ENCODE results near the gene SGPL1. TPM values are rescaled to one million over a fixed set of nuclear protein-coding genes. Genes with fewer than 3 reads are reported as not detected.
A peak's percentile ranks its signal among the peaks of the same experiment; 100 is the strongest.

The SGPL1 gene
- total and polyA plus RNA-seq, 2 of the 8 experiments (the other 6 are each of a cell fraction or from before 2014, with no cell fraction given): 20.5 to 51.6 TPM

- CTCF ChIA-PET (ENCODE audit: partially characterized antibody): interaction anchor here (5.3 to 17.0 kb wide), 2 partner anchors 10 to 11 kb away, joined by 30 to 237 read pairs; no protein-coding TSS in a partner anchor
- no peaks in the 10 kb centered on the region for H3K36me3 ChIP-seq (ENCODE audit: control insufficient read depth in 2 of 4, insufficient read depth in 4 of 4, low read length in 3 of 4)
- H2BK12ac ChIP-seq (ENCODE audit: low read depth, low read length): no peak overlapping the region
- H3K18ac ChIP-seq (ENCODE audit: extremely low read depth, low read length): no peak overlapping the region
- H2BK20ac ChIP-seq (ENCODE audit: low read length): no peak overlapping the region
- no peak overlapping the region for H2BK120ac ChIP-seq (replicated peaks; ENCODE audit: low read depth, low read length)
- H3K27ac ChIP-seq (ENCODE audit: low read depth, low read length): no peak overlapping the region
- no peak overlapping the region for H3K9ac ChIP-seq (replicated peaks in 1 of 4; ENCODE audit: extremely low read depth in 1 of 4, low read depth in 3 of 4, low read length in 3 of 4)
- H3K9me3 ChIP-seq (ENCODE audit: insufficient read depth in 2 of 2, low read depth in 1 of 2, low read length in 1 of 2): no peaks in the 10 kb centered on the region
- no peaks in the 10 kb centered on the region for H3K23me2 ChIP-seq (ENCODE audit: low read depth, low read length)
- H3K23ac ChIP-seq (ENCODE audit: insufficient read length): no peak overlapping the region
- no peak overlapping the region for H2BK15ac ChIP-seq (ENCODE audit: low read length)
- no peaks in the 10 kb centered on the region for H3K79me2 ChIP-seq (ENCODE audit: control insufficient read depth in 1 of 2, insufficient read depth in 2 of 2, low read length in 2 of 2)
- H3K4me1 ChIP-seq (replicated peaks in 1 of 4; ENCODE audit: control insufficient read depth in 3 of 4, insufficient read depth in 4 of 4, low read length in 3 of 4): no peaks in the 10 kb centered on the region; a peak in 1 of 7 replicates
- no peak overlapping the region for H4K91ac ChIP-seq (replicated peaks; ENCODE audit: insufficient read length, low read length)
- 82% methylated on average over 10 of the region's 10 CpGs; no CpG with 5 or more reads in 1 of the 2 experiments for WGBS, 2 experiments (ENCODE audit: extremely low coverage in 1 of 2, insufficient coverage in 1 of 2, insufficient read length in 1 of 2, insufficient replicate concordance in 2 of 2, low coverage in 1 of 2, low lambda C conversion rate in 2 of 2, missing lambda C conversion rate in 1 of 2)
- no peak overlapping the region for H3K56ac ChIP-seq (replicated peaks; ENCODE audit: insufficient read length, low read depth, low read length)
- H2BK5ac ChIP-seq (ENCODE audit: low read depth, low read length): no peak overlapping the region
- H4K5ac ChIP-seq (ENCODE audit: insufficient read length, low read depth, low read length): no peak overlapping the region
- no peaks in the 10 kb centered on the region for H3K27me3 ChIP-seq (replicated peaks in 1 of 4; ENCODE audit: control insufficient read depth in 3 of 4, extremely low read depth in 1 of 4, insufficient read depth in 3 of 4, low read length in 3 of 4)
- H2AK5ac ChIP-seq (ENCODE audit: low read depth, low read length): no peak overlapping the region
- no peak overlapping the region for H3K4me2 ChIP-seq (ENCODE audit: insufficient read depth in 1 of 2, low read depth in 2 of 2, low read length in 2 of 2)
- no peak for FAIRE-seq
- DNase-seq (ENCODE audit: low read depth in 1 of 2, low spot score in 2 of 2): no peak
- H4K8ac ChIP-seq (ENCODE audit: extremely low read depth, insufficient read depth, low read length): peak overlapping the region; percentile 18; the same call in 1 of the 2 replicates
- no peak overlapping the region for H3K14ac ChIP-seq (ENCODE audit: insufficient read length)
- peaks cover 0 to 2% of the 10 kb centered on the region in 2 experiments for H4K20me1 ChIP-seq (replicated peaks in 1 of 2; ENCODE audit: control insufficient read depth in 1 of 2, insufficient read depth in 2 of 2, low read length in 2 of 2)
- no peak overlapping the region for H2AFZ ChIP-seq (ENCODE audit: low read length)
- no peak overlapping the region for H3K4me3 ChIP-seq (ENCODE audit: extremely low read depth in 1 of 4, insufficient read depth in 2 of 4, low read depth in 3 of 4, low read length in 4 of 4)
- POLR2A ChIA-PET (ENCODE audit: partially characterized antibody): no interaction called here
- H3K4ac ChIP-seq (replicated peaks; ENCODE audit: insufficient read length, low read depth, low read length): no peak overlapping the region
- H3K79me1 ChIP-seq (ENCODE audit: low read depth, low read length): no peaks in the 10 kb centered on the region
- no peak for TF ChIP-seq TEAD4 (IDR thresholded peaks at IDR 0.05; ENCODE audit: low read depth, low read length)
- TF ChIP-seq KDM1A (IDR thresholded peaks at IDR 0.05; ENCODE audit: borderline replicate concordance, low read length): no peak
- no peak for TF ChIP-seq JUN (IDR thresholded peaks at IDR 0.05; ENCODE audit: low read depth, low read length)
- no peak for TF ChIP-seq RFX5 (IDR thresholded peaks at IDR 0.05; ENCODE audit: borderline replicate concordance, low read depth, low read length)
- no peak for TF ChIP-seq YY1 (IDR thresholded peaks at IDR 0.05; ENCODE audit: low read depth, low read length)
- TF ChIP-seq RAD21 (IDR thresholded peaks at IDR 0.05 in 1 of 2, conservative IDR thresholded peaks at IDR 0.05 in 1 of 2; ENCODE audit: low read depth in 2 of 2, low read length in 2 of 2): no peak
- TF ChIP-seq EGR1 (IDR thresholded peaks at IDR 0.05; ENCODE audit: borderline replicate concordance, low read depth, low read length): no peak
- TF ChIP-seq SRF (IDR thresholded peaks at IDR 0.05; ENCODE audit: low read depth, low read length): no peak
- no peak for TF ChIP-seq JUND (IDR thresholded peaks at IDR 0.05; ENCODE audit: low read length)
- no peak for TF ChIP-seq E2F6 (IDR thresholded peaks at IDR 0.05)
- TF ChIP-seq CHD1 (IDR thresholded peaks at IDR 0.05; ENCODE audit: low read depth, low read length): no peak
- TF ChIP-seq SAP30 (IDR thresholded peaks at IDR 0.05; ENCODE audit: insufficient read depth, insufficient replicate concordance, low read length): no peak
- no peak for TF ChIP-seq GTF2F1 (IDR thresholded peaks at IDR 0.05; ENCODE audit: borderline replicate concordance, low read depth, low read length)
Observed at GRCh38 chr10:70914316-70914864, 98.6 kb downstream of the SGPL1 start.
